GM12864 (cell line): ENCODE measurements around the gene PYGM.

ENCODE experiments used
- DNase-seq: peaks from one replicate; pipeline ENCODE4 v3.0.0-alpha.2; 2011; ENCODE audit warnings: low read depth
- H3K4me3 ChIP-seq: 2 replicates; pipeline ENCODE4 v1.5.1; 2011; ENCODE audit warnings: mild to moderate bottlenecking, low read depth, low read length, control low read depth
- TF ChIP-seq, protein P1 (sequence below): IDR thresholded peaks from 2 replicates; pipeline ENCODE4 v1.5.1; 2011; ENCODE audit warnings: low read depth, mild to moderate bottlenecking, moderate library complexity, low read length, control low read depth, inconsistent platforms; ENCODE audit errors: missing control alignments

Gene PYGM

DNA sequence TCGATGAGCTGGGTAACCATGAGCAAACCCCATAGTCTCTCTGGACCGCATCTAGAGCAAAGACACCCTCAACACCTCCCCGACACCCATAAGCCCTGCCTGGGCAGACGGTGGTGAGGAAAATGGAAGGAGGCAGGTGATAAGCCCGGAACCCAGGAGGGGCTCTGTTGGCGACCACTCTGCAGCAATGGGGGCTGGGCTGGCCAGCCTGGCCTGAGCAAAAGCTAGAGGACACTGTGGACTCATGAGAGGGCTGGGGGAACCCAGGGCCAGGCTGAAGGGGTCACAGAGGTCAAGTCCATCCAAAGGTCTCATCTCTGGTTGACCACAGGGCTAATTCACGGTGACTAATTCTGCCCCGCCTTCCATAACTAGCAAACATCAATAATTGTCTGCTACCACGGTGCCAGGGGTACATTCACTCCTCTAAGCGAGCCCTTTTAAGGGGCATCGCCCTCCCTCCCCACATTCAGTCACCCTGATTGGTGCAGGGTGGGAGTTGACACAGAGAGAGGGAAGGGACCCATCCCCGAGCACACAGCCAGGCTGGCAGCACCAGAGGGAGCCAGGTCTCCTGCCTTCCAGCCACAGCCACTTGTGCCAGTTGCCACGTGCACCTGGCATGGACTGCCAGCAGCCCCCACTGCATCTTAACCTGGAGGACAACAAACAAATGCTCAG is 4.0 kb downstream of the PYGM start:
- no peak for DNase-seq
- TF ChIP-seq, protein P1, sequence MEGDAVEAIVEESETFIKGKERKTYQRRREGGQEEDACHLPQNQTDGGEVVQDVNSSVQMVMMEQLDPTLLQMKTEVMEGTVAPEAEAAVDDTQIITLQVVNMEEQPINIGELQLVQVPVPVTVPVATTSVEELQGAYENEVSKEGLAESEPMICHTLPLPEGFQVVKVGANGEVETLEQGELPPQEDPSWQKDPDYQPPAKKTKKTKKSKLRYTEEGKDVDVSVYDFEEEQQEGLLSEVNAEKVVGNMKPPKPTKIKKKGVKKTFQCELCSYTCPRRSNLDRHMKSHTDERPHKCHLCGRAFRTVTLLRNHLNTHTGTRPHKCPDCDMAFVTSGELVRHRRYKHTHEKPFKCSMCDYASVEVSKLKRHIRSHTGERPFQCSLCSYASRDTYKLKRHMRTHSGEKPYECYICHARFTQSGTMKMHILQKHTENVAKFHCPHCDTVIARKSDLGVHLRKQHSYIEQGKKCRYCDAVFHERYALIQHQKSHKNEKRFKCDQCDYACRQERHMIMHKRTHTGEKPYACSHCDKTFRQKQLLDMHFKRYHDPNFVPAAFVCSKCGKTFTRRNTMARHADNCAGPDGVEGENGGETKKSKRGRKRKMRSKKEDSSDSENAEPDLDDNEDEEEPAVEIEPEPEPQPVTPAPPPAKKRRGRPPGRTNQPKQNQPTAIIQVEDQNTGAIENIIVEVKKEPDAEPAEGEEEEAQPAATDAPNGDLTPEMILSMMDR, result no peak
- H3K4me3 ChIP-seq, result no peak overlapping the region

DNA sequence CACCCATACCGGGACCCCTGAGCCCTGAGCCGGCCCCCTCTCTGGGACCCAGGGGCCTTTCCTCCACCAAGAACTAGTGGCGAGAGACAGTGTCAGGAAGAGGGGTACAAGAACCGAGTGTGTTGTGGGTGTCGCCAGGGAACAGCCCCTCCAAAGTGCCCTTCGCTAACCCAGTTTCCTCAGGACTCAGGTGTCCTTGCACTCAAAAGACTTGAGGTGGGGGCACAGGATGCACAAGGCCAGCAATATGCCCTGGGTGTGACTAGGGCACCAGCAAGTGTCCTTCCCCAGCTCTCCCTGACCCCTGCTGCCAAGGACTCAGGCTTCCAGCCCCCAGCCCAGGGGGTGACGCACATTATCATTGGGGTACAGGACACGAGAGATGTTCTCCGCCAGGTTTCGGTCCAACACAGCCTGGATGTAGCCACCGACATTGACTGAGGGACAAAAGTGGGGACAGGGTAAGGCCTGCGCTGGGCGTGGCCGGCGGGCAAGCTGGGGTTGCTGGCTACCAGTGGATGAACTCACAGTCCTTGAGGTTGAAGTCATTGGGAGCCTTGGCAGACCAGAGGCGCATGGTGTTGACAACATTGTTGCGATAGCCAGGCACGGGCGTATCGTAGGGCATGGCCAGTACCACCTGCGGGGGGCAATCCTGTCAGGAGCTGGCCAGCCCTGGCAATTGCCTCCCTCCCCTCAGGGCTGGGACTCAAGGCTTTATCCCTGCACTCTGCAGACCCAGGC is 4.7 kb downstream of the PYGM start:
- DNase-seq, result no peak
- TF ChIP-seq, protein P1, result no peak
- H3K4me3 ChIP-seq, result no peak overlapping the region

DNA sequence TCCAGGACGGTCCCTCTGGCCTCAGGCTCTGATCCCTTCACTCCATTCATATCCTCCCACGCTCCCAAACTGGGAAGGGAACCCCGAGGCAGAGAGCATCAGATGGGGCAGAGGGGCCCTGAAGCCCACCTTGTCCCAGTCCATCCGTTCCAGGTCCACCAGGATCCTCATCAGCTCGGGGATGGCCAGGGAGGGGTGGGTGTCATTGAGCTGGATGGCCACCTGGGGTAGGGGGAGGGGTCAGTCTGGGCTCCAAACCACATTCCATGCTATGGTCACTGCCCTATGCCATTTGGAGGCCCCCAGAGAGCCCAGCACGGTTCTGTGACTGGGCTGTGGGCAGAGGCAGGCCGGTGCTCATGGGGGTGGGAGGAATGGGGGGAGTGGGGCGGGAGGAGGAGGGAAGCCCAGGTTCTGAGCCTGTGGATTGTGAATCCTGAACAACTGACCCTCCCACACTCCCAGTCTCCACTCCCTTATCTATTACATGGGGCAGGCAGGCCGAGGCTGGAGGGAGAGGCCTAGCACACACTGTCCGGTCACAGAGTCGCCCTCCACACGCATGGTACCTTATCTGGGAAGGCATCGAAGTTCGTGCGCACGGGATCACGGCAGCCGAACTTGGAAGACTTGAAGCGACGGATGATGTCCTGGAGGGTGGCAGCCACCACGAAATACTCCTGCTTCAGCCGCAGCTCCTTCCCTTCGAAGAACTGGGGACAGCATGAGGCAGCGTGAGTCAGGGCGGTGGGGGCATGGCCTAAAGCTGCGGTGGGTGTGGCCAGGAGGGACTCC is 5.5 kb downstream of the PYGM start:
- DNase-seq, result no peak
- TF ChIP-seq, protein P1, result no peak
- H3K4me3 ChIP-seq, result no peak overlapping the region

DNA sequence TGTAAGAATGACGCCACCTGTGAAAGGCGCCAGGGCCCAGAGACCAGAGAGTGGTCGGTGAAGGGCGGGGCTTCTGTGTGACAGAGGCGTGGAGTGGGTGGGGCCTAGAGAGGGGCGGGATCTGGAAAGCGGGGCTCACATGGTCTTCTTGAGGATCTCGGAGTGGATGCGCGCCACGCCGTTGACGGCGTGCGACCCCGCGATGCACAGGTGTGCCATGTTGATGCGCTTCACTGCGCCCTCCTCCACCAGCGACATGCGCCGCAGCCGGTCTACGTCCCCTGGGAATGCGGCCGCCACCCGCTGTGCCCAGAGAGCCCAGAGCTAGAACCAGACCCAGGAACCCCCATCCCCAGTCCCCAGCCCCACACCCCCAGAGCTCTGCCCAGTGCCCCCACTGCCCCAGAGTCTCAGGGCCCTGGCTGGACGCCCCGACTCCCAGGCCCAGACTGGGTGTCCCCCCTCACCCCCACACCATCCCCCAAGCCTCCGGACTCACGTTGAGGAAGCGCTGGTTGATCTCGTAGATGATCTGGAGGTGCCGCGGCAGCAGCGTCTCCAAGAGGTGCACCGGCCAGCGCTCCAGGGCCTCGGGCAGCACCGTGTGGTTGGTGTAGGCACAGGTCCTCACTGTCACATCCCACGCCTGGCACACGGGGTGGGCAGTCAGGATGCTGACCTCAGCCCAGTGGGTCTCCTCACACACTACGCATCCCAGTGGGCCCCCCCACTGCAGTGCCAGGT is 6.2 kb downstream of the PYGM start:
- TF ChIP-seq, protein P1, result no peak
- no peak overlapping the region for H3K4me3 ChIP-seq
- no peak for DNase-seq

DNA sequence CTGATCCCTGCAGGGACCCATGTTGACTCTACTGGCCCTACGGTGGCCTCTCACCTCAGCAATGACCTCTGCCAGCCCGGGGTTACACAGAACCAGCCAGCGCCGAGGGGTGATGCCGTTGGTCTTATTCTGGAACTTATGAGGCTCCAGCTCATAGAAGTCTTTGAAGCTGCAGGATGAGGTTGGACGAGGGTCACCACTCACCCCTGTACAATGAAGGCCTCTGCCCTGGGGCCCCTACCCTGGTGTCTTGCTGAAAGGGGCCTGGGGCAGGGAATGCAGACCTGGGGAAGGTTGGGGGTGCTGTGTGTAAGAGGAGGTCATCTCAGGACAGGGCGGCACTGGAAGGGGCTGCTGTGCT is 6.8 kb downstream of the PYGM start:
- H3K4me3 ChIP-seq, result no peak overlapping the region
- TF ChIP-seq, protein P1, result no peak
- no peak for DNase-seq

DNA sequence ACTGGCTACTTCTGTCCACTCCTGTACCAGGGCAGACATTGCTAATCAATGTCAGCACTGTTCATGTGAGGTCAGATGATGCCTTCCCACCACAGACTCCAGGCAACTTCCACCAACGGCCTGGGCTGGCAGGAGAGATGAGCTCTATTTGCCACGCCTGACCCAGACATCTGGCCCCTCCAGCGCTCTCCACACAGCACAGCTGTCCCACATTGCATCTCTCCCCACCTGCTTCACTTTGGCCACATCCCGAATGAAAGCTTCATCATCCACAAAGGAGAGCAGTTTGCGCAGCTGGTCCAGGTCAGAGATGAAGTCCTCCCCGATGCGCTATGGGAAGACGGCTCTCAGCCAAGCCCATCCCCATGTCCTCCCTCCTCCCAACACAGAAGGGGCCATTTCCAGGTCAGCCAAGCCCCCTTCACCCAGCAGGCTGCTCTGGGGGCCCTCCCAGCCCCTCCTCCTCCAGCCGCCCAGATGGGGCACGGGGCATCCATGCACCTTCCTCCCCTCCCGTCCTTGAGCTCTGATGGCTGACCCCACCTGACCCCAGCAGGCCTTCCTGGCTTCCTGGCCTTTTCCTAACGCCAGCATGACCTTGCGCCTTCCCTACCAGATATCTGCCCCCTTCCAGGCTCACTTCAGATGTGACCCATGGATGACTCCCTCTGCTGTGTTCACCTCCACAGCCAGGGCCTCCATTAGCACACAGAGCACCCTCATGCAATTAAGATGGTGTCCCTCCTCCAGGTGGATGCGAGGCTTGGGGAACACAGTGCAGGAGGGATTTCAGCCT is 7.4 kb downstream of the PYGM start:
- TF ChIP-seq, protein P1, result no peak
- no peak for DNase-seq
- H3K4me3 ChIP-seq, result no peak overlapping the region
